Stimulated activated CD4-positive, alpha-beta T cell treated with anti-CD3 and anti-CD28 coated beads, Interleukin-12 subunit alpha, Interleukin-12 subunit beta, amount 100 ng/mL, for 48 hours (primary cell): Measurements from ENCODE around the gene PAQR8.
A peak's percentile ranks its signal among the peaks of the same experiment; 100 is the strongest.

Source experiments
- DNase-seq, 3 donors: peaks; one replicate each; pipeline ENCODE4 v3.0.0-alpha.2; 2020; ENCODE audit warnings: low read depth in 2 of 3, low spot score in 1 of 3

PAQR8 gene, protein sequence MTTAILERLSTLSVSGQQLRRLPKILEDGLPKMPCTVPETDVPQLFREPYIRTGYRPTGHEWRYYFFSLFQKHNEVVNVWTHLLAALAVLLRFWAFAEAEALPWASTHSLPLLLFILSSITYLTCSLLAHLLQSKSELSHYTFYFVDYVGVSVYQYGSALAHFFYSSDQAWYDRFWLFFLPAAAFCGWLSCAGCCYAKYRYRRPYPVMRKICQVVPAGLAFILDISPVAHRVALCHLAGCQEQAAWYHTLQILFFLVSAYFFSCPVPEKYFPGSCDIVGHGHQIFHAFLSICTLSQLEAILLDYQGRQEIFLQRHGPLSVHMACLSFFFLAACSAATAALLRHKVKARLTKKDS

GRCh38 chr6:52361945-52362442 is at the start of gene PAQR8:
Gene PAQR8 (plus strand): TSS chr6:52362151. CDS start chr6:52403214, 41,063 bp downstream.
- DNase-seq: peak; percentile 56 to 71 (median 58)

GRCh38 chr6:52312461-52312860 is 49.5 kb upstream of the PAQR8 start:
- no peak for DNase-seq

GRCh38 chr6:52314752-52315151 is 47.2 kb upstream of the PAQR8 start:
- DNase-seq: no peak

DNA sequence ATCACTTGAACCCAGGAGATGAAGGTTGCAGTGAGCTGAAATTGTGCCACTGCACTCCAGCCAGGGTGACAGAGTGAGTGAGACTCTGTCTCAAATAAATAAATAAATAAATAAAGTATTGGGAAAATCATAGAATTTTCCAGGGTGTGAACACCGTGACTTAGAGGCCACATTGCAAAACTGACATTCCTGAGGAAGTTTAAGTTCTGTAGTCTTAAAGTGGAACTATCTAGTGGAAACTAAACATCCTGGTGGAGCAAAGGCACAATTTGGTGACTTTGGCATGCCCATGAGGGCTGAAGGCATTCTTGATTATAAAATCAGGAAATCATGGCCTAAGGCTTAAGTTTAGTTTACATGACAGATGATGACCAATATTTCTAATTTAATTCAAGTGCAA is 44.7 kb upstream of the PAQR8 start:
- DNase-seq: no peak

GRCh38 chr6:52317841-52318581 is 43.9 kb upstream of the PAQR8 start:
- DNase-seq: no peak

DNA sequence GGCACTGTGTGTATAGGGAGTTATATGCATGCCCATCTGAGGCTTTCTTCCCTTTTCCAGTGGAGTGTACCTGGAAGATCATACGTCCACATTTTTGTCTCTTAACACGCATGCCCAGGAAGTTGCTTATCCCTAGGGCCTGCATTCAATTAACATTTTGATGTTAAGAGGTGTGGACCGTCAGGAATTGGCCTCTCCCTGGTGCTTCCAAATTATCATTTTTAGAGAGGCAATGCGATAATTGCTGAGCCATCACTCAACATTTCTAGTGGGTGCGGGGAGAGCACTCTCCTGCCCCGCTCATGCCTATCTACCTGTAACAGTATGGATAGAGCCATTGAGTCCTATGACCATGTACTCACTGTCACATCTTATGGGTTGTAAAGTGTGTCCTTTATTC is 37.8 kb upstream of the PAQR8 start:
- DNase-seq: no peak

DNA sequence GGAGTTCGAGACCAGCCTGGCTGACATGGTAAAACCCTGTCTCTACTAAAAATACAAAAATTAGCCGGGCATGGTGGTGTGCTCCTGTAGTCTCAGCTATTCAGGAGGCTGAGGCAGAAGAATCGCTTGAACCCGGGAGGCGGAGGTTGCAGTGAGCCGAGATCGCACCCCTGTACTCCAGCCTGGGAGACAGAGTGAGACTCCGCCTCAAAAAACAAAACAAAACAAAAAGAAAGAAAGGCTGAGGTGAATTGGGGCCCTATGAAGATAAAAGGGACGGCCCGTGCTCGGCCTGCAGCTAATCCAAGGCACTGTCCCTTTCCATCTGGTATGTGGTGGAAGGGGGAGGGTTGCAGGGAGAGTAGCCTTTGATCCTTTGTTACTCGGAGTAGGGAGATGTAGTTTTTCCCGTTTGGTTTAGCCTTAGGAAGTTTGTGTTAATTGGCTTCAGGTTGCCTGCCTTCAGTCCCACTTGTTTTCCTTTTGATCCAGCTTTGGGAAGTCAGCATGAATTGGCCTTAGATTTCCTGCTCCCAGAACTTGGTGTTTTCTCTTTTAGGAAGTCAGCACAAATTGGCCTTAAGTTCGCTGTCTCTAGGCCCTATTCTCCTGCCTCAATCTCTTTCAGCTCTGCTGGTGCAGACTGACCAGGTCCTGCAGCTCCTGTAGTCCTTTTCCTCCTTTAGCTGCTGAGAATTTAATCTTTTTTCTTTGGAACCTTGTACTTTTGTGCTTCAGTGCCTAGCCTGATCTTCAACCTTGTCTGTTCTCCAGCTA is 36.1 kb upstream of the PAQR8 start:
- no peak for DNase-seq

- no peak for DNase-seq
Measured at GRCh38 chr6:52326540-52327364, 35.2 kb upstream of the PAQR8 start.

DNA sequence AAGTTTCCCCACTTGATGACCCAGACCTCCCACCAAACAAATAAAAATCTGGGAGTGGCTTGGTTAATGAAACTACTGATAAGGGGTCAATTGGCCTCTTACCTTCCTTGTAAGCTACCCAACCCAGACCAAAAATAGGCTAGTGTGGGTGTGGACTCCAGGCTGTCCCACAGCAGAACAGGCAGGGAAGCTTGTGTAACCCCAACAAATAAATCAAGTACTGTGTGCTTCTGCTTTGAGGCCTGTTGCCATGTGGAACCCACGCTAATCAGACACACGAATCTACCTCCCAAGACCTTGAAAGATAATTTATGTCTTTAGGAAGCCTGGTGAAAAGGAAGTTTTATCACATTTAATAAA is 33.7 kb upstream of the PAQR8 start:
- DNase-seq: no peak

DNA sequence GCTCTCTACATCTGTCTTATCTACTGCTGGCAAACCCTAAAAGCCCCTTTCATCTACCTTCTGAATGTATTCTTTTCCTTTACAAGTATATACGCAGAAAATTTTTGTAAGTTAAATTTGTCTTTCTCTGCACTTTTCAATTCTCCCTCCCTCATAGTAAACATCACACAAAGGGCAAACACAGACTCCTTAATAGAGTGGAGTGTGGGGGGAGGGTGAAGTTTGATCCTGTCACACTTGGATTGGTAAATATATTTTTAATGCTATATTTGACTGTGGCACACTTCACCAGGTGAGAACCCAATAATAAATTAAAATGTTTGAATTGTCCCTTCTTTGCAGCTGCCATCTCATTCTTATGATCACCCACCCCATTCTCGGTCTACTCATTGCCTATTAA is 33.2 kb upstream of the PAQR8 start:
- DNase-seq: no peak

DNA sequence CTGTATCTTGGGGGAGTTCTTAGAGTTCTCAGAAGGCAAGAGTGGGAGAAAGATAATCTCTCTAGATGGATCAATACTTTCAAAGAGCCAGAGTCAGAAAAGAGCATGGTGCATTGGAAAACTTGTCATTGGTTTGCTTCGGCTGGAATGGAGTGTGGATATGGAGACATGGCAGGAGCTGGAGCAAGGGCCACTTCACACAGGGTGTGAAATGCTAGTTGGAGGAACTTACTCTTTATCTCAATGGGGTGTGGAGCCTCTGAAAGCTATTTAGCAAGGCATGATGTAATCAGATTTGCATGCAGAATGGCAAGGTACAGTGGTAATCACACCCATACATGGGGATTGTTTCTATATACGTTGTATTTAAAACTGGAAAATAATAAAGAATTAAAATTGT is 31.5 kb upstream of the PAQR8 start:
- DNase-seq: no peak

GRCh38 chr6:52331793-52332457 is 30.0 kb upstream of the PAQR8 start:
- no peak for DNase-seq

DNA sequence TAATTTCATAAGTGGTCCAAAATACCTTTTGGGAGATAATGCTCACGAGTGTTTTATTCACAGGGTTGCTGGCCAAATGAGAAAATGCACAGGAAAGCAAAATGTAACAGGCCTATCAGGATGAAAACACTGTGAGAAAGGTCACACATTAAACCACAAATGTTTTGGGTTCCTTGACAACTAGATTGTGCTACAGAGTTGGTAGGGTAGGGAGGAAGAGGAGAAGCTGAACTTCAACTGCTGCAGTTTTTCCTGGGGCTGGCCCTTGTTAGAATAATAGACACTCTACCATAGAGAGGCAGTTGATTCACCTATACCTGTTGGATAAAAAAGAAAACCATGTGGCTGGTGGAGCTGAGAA is 28.1 kb upstream of the PAQR8 start:
- no peak for DNase-seq

- no peak for DNase-seq
Measured at GRCh38 chr6:52335576-52335975, 26.4 kb upstream of the PAQR8 start.

- DNase-seq: no peak
Measured at GRCh38 chr6:52336919-52337561, 24.9 kb upstream of the PAQR8 start.

GRCh38 chr6:52337633-52338290 is 24.2 kb upstream of the PAQR8 start:
- DNase-seq: no peak

GRCh38 chr6:52340603-52340880 is 21.4 kb upstream of the PAQR8 start:
- DNase-seq: no peak

- no peak for DNase-seq
Measured at GRCh38 chr6:52341561-52342260, 20.2 kb upstream of the PAQR8 start.

- DNase-seq: no peak
Measured at GRCh38 chr6:52345311-52345710, 16.6 kb upstream of the PAQR8 start.
